Urinary bladder (tissue), 4 donors: Measurements from ENCODE around the gene XPNPEP2. TPM values are rescaled to one million over a fixed set of nuclear protein-coding genes. Genes with fewer than 3 reads are reported as not detected.

Experiments
- DNase-seq: peaks from one replicate; pipeline ENCODE4 v3.0.0-alpha.2; 2015; ENCODE audit errors: extremely low spot score
- H3K27ac ChIP-seq: one replicate; pipeline ENCODE4 v1.5.1; 2013; ENCODE audit warnings: low read depth, mild to moderate bottlenecking, moderate library complexity
- H3K36me3 ChIP-seq: one replicate; pipeline ENCODE4 v1.6.1; 2013; ENCODE audit warnings: mild to moderate bottlenecking, moderate library complexity; ENCODE audit not compliant: insufficient read depth
- H3K4me1 ChIP-seq: one replicate; pipeline ENCODE4 v1.6.1; 2013; ENCODE audit warnings: mild to moderate bottlenecking, moderate library complexity; ENCODE audit not compliant: insufficient read depth
- H3K4me3 ChIP-seq: one replicate; pipeline ENCODE4 v1.5.1; 2013; ENCODE audit warnings: low read depth, low read length
- WGBS: extraction: QIAGEN DNeasy Blood & Tissue Kit; methylation state at CpG from one replicate; pipeline ENCODE4 v1.1.7; 2013; 5-methylcytosine and 5-hydroxymethylcytosine counted together
- polyA plus RNA-seq: library from polyadenylated mRNA; stranded (reverse); fragments of 200-250 nt; gene quantifications from one replicate; pipeline ENCODE4 v1.2.3, GENCODE V29; 2013
- total RNA-seq: library from RNA; depleted of rRNA; stranded (reverse); fragments of >200 nt; gene quantifications from one replicate; pipeline ENCODE4 v1.2.3, GENCODE V29; 2014
- donor health status: healthy with polysubstance abuse.
- donor health status: healthy.

XPNPEP2 gene
- total and polyA plus RNA-seq, 2 donors, result 4.7 to 9.9 TPM

- WGBS, result 96% methylated on average over 4 of the region's 4 CpGs
- Histone ChIP-seq H3K4me1 (no peaks in the 10 kb centered on the region), H3K36me3 (no peaks in the 10 kb centered on the region), H3K4me3 (no peak overlapping the region), H3K27ac (no peak overlapping the region)
- no peak for DNase-seq
Measured at GRCh38 chrX:129705377-129705925, 33.3 kb upstream of the XPNPEP2 start.

GRCh38 chrX:129705988-129706387 is 32.8 kb upstream of the XPNPEP2 start:
- H3K27ac ChIP-seq, result no peak overlapping the region
- no peaks in the 10 kb centered on the region for H3K4me1 ChIP-seq
- 80% methylated on average over 4 of the region's 4 CpGs for WGBS
- H3K36me3 ChIP-seq, result no peaks in the 10 kb centered on the region
- no peak for DNase-seq
- H3K4me3 ChIP-seq, result no peak overlapping the region

- WGBS, result 76% methylated on average over 7 of the region's 7 CpGs
- Histone ChIP-seq H3K4me3 (no peak overlapping the region), H3K4me1 (no peaks in the 10 kb centered on the region), H3K27ac (no peak overlapping the region), H3K36me3 (no peaks in the 10 kb centered on the region)
- no peak for DNase-seq
Measured at GRCh38 chrX:129706400-129707072, 32.2 kb upstream of the XPNPEP2 start.

GRCh38 chrX:129714581-129714980 is 24.2 kb upstream of the XPNPEP2 start:
- Histone ChIP-seq H3K4me1 (no peaks in the 10 kb centered on the region), H3K36me3 (no peaks in the 10 kb centered on the region), H3K4me3 (no peak overlapping the region), H3K27ac (no peak overlapping the region)
- WGBS, result 90% methylated on average over 4 of the region's 4 CpGs
- no peak for DNase-seq

- Histone ChIP-seq H3K4me1 (no peaks in the 10 kb centered on the region), H3K4me3 (no peak overlapping the region), H3K36me3 (no peaks in the 10 kb centered on the region), H3K27ac (no peak overlapping the region)
- DNase-seq, result no peak
- 90% methylated on average over 4 of the region's 4 CpGs for WGBS
Measured at GRCh38 chrX:129716507-129716906, 22.3 kb upstream of the XPNPEP2 start.

GRCh38 chrX:129717892-129718291 is 20.9 kb upstream of the XPNPEP2 start:
- DNase-seq, result no peak
- no peak overlapping the region for H3K27ac ChIP-seq
- 36% methylated on average over 5 of the region's 5 CpGs for WGBS
- no peak overlapping the region for H3K4me3 ChIP-seq
- H3K36me3 ChIP-seq, result no peaks in the 10 kb centered on the region
- no peaks in the 10 kb centered on the region for H3K4me1 ChIP-seq

GRCh38 chrX:129718676-129719075 is 20.1 kb upstream of the XPNPEP2 start:
- 95% methylated on average over 5 of the region's 5 CpGs for WGBS
- Histone ChIP-seq H3K27ac (no peak overlapping the region), H3K4me3 (no peak overlapping the region), H3K4me1 (no peaks in the 10 kb centered on the region), H3K36me3 (no peaks in the 10 kb centered on the region)
- DNase-seq, result no peak

- H3K36me3 ChIP-seq, result no peaks in the 10 kb centered on the region
- H3K4me1 ChIP-seq, result no peaks in the 10 kb centered on the region
- no peak for DNase-seq
- WGBS, result 93% methylated on average over 2 of the region's 2 CpGs
- H3K4me3 ChIP-seq, result no peak overlapping the region
- H3K27ac ChIP-seq, result no peak overlapping the region
Measured at GRCh38 chrX:129719268-129719667, 19.5 kb upstream of the XPNPEP2 start.

- Histone ChIP-seq H3K4me1 (no peaks in the 10 kb centered on the region), H3K36me3 (no peaks in the 10 kb centered on the region), H3K4me3 (no peak overlapping the region), H3K27ac (no peak overlapping the region)
- 68% methylated on average over 11 of the region's 11 CpGs for WGBS
- no peak for DNase-seq
Measured at GRCh38 chrX:129719931-129720530, 18.7 kb upstream of the XPNPEP2 start.

GRCh38 chrX:129720741-129721140 is 18.0 kb upstream of the XPNPEP2 start:
- no peak overlapping the region for H3K27ac ChIP-seq
- WGBS, result 89% methylated on average over 6 of the region's 6 CpGs
- DNase-seq, result no peak
- H3K36me3 ChIP-seq, result no peaks in the 10 kb centered on the region
- H3K4me1 ChIP-seq, result no peaks in the 10 kb centered on the region
- no peak overlapping the region for H3K4me3 ChIP-seq

GRCh38 chrX:129721414-129721813 is 17.4 kb upstream of the XPNPEP2 start:
- Histone ChIP-seq H3K4me3 (no peak overlapping the region), H3K4me1 (no peaks in the 10 kb centered on the region), H3K27ac (no peak overlapping the region), H3K36me3 (no peaks in the 10 kb centered on the region)
- 91% methylated on average over 2 of the region's 2 CpGs for WGBS
- no peak for DNase-seq

GRCh38 chrX:129721870-129722269 is 16.9 kb upstream of the XPNPEP2 start:
- Histone ChIP-seq H3K27ac (no peak overlapping the region), H3K4me1 (no peaks in the 10 kb centered on the region), H3K36me3 (no peaks in the 10 kb centered on the region), H3K4me3 (no peak overlapping the region)
- whole genome bisulfite sequencing, result 74% methylated on average over 4 of the region's 4 CpGs
- DNase-seq, result no peak

GRCh38 chrX:129723511-129723910 is 15.3 kb upstream of the XPNPEP2 start:
- Histone ChIP-seq H3K4me3 (no peak overlapping the region), H3K27ac (no peak overlapping the region), H3K36me3 (no peaks in the 10 kb centered on the region), H3K4me1 (no peaks in the 10 kb centered on the region)
- no peak for DNase-seq
- WGBS, result 71% methylated on average over 4 of the region's 4 CpGs

GRCh38 chrX:129724754-129725153 is 14.0 kb upstream of the XPNPEP2 start:
- Histone ChIP-seq H3K4me3 (no peak overlapping the region), H3K4me1 (no peaks in the 10 kb centered on the region), H3K36me3 (no peaks in the 10 kb centered on the region), H3K27ac (no peak overlapping the region)
- WGBS, result 76% methylated on average over 4 of the region's 4 CpGs
- no peak for DNase-seq
